DMS53 treated with DMSO at 0.1 percent for 48 hours (cell line): ENCODE results near the gene SPSB4.
A peak's percentile ranks its signal among the peaks of the same experiment; 100 is the strongest.

Source experiments
- DNase-seq: peaks from one replicate; lab custom pipeline; 2025; ENCODE audit not compliant: unreplicated experiment; lab: John Stamatoyannopoulos, UW

SPSB4 gene

DNA sequence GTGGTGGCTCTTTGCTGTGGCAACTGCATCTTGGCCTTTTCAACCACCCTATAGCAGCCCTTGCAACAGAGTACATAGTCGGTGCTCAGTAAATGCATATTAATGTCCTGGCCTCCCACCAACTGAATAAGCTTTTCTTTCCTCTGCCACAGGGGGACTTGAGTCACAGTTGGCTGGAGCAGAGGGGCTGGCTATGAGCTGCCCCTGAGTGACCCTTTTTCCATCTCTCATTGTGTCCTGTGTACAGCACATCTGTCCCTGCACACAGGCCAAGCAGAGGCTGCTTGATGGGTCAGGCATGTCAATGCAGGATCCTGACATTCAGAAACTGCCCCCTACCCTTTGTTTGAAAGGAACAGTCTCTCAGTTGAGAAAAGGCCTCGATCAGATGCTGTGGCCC lies 22.4 kb downstream of the SPSB4 start:
- no peak for DNase-seq

DNA sequence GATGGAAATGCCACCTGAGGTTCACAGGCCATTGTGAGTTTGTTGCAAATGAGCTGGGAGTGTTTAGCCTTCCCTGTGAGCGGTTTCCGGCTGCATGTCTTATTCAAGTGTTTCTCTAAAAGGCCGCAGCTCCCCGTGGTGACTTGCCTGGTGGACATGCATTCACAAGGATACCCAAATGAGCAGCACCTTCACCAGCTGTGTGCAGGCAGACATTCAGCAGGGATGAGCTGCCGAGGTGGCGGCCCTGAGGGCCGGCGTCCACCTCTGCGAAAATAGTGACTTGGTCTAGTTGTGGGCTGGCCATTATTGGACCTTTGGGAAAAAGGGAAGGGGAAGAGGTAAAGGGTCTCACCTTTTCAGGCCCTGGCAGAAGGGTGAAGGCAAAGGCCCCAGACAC lies 23.4 kb downstream of the SPSB4 start:
- DNase-seq = no peak

DNA sequence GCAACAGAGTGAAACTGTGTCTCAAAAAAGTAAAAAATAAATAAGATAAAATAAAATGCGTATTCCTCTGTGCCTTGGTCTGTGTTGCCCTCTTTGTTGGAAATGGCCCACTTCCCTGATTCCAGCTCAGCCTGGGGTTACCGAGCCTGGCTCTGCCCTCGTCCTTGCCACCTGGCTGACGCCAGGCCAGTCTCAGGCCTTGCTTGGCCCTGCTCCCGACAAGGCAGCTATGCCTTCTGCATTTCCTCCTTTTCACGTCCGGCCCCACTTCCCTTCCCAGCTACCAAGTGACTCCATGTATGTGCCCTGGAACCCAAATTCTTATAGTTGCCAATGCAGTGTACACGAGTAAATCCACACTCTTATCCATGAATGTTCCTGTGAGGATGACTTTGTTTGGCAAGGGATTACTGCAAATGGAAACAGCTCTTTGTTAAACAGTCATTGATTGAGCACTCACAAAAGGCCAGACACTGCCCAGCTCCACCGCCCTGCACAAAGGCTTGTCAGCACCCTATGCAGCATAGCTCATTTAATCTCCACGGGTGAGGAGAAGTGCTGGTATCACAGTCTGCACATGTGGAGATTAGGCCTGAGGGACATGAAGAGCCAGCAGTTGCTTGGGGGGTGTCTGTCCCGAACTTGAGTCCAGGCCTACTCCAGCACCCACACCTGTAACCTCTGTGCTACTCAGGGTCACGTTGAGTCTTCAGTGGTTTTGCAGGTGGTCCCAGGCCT lies 25.1 kb downstream of the SPSB4 start:
- peak; percentile 25 for DNase-seq

DNA sequence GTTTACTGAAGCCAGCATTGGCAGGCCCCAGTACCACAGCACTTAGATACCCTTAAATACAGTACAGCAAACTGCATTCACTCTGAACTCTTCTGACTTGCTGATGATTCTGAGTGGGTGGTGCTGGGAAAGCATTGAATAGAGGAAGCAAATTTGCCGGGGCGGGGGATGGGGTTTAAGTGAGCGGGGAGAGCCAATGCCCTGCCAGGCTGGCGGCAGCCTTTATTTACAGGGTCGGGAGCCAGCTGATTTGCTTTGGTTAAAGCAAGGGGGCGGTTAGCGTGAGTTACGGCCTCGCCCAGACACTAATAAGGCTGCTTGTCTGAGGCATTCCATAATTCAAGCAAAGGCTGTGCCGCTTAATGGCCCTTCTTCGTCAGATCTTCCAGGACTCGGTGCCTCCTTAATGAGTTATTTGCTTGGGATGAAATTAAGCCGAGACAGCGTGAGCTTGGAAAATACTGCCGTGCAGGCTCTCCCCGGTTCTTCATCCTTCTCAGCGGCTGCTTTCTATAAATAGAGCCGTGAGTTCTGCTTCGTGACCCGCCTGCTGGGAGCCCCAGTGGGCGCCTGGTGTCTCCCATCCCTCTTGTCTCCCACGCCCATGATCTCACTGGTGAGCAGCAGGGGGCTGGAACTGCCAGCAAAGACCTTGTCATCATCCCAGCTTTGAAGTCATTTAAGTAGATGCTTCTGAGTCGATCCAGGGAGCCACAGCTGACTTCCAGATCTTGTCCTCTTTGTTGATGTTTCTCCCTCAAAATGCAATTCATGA lies 25.8 kb downstream of the SPSB4 start:
- no peak for DNase-seq

DNA sequence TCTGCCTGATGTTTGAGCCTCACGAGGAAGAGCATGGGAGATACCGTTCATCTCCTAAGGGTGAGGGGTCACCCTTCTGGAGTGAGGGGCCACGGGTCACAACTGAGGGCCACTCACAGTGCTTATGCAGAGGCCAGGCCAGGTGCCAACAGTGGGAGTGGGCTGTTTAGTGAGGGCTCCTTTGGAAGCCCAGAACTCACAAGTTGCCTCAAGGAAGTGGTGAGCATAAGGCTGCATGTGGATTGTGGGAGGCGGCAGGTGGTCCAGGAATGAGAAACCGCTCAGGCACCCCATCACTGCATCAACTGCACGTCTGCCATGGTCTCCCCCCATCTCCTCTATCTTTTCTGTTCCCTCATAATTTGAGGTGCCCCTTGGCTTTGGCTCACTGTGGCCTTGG lies 26.5 kb downstream of the SPSB4 start:
- no peak for DNase-seq

DNA sequence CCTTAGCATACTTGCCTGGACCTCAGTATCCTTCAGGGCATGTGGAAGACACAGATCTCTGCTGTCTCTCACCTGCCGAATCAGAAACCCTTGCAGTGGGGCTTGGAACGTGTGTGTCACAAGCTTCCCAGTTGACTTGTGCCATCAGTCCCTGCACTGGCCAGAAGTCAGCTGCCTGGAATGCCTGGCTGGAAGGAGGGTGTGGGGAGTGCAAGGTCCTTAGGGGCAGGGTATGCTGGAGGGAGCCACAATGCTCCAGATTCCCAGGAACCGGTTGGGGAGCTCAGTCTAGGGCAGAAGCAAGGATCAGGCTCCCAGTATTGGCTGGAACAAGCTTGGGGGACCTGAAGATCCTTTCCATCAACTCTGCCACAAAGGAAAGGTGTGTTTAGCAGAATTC lies 27.1 kb downstream of the SPSB4 start:
- DNase-seq = no peak

DNA sequence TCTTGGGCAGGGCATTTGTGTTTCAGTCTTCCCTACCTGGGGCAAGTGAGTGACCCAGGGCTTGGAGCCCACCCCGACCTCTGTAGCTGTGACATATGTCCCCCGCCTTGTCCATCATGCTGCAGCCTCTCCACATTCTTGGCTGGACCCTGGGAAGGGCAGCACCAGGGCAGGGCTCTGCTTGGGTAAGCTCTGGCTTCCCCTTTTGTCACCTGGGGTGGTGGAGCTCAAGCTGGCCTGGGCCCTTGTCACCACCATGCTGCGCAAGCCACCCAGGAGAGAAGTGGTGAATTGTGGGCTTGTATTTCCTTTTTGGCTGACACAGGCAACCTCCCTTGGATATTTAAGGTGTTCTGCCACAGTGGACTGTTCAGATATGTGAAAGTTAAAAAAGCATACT lies 29.3 kb downstream of the SPSB4 start:
- no peak for DNase-seq

DNA sequence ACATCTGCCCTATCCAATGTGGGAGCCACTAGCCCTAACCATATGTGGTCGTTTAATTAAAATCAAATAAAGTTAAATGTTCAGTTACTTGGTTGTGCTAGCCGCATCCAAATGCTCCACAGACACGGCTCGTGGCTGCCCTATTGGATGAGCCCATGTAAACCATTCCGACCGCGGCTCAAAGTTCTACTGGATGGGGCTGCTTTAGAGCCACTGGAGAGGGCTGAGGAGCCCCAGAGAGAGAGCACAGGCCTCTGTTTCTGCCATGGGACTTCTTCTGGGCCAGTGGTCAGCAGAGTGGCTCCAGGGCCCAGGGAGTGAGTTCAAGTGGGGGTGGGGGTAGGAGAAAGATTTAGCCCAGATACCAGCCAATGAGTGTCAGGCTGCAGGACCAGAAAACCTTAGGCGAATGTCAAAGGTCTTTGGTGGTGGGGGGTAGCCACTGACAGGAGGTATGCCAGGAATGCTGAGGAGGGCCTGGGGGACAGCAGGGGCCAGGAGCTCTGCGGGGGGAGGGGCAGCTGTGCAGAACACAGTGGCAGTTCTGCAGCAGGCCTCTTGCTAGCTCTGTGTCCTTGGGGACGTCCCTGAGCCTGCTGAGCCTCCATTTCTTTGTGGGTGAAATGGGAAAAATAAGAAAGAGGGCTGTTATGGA lies 30.1 kb downstream of the SPSB4 start:
- no peak for DNase-seq

DNA sequence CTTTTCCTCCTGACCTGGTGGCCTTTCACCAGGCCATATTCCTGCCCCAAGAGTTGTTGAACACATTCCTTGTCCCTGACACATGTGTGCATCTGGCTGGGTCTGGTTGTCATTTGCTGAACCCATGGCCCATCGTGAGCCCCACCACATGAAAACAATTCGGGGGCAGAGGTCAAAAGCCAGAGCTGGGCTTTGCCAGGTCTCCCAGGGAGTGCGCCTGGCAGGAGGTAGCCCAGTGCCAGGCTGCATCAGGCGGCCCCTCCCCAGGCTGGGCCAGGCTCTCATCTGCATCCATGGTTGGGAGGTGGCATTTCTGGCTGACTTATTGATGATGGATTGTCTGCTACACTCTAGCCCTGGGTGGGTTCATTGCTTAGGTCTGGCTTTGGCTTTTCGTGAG lies 30.9 kb downstream of the SPSB4 start:
- DNase-seq = no peak

DNA sequence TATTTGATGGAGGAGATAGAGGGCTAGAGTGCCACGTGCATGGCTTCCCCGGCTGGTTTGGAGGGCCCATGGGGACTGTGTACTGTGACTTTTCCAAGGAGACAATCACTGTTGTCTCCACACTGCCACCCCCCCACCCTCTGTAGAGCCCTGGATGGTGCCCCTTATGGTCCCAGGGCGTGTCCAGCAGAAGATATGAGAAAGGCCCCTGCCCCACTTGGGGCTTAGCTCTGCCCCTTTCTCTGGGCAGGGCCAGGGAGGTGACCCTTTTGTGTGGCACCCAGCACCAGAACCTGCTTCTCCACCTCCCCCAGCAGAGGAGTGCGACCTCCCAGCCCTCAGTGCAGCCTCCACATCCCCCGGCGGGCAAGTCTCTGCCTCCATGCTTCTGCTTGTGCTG lies 32.1 kb downstream of the SPSB4 start:
- DNase-seq = no peak

DNA sequence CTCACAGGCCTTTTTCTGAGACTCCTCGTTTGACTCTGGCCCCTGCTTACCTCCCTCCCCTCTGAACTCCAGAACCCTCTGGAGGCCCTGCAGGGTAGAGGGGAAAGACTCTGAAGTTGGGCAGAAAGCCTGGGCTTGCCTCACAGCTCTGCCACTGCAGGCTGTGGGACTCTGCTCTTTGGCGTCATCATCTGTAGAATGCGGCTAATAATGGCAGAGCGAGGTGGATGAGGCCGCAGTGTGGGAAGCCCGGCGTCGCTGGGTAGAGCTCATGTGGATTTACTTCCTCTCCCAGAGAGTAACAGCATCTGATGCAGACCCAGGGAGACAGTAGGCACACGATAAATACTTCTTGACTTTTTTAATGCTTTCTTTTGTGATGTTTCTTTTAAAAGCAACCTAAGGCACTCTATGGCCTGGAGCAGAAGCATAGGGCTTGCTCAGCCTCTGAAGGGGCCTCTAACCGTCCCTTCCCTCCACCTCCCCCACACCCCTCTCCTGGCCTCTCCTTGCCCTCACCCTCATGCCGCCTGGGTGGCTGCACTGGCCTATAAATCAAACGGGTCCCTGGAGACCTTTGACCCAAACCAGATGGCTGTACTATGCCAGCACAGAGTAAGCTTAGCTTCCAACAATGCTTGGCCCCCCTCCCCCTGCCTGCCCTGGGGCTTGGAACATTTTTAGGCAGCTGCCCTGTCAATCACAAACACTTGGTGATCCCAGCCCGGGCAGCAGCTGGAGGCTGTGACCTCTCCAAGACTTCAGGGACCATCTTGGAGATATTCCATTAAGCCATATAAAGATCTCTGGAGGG lies 32.9 kb downstream of the SPSB4 start:
- no peak for DNase-seq

DNA sequence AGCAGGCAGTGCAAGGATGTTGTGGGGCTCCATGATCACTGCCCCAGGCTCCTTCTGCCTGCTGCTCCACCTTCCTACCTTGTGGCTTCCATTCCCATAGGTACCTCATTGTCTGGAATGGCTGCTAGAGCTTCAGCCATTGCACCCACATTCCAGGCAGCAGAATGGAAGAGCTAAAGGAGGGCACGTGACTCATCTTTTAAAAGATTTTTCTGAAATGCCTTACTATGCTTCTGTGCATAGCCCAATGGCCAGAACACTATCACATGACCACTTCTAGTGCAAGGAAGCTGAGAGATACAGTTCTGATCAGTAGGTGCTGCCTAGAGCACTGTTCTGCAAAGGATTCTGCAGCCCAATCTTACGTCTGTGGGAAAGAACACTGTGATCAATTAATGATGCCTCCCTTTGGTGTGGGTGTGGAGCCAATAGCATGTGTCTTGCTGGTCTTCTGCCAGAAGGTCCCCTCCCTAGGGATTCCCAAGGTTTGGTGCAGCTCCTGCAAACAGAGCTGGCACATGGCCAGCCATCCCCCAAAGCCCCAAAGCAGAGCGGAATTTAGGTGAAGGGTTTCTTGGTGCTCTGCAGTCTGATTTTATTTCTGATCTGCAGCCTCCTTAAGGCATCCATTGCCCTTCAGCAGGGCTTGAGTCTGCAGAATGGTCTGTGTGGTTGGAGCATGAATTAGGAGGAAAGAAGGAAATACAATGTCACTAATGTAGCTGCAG lies 34.4 kb downstream of the SPSB4 start:
- no peak for DNase-seq

DNA sequence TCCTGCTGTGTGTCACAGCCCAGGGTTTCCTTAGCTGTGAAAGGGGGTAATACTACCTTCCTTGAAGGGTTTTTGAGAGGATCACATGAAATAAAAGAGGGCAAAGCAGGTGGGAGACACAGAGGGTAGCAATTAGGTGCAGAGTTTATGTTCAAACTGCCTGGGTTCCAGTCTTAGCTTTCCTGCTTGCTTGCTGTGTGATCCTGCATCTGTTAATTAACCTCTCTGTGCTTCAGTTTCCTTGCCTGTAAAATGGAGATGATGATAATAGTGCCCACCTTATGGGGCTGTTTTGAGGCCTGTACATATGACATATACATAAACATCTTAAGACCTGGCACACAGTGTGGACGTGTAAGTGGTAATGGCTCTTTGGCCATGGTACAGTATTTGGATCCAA lies 35.0 kb downstream of the SPSB4 start:
- no peak for DNase-seq

DNA sequence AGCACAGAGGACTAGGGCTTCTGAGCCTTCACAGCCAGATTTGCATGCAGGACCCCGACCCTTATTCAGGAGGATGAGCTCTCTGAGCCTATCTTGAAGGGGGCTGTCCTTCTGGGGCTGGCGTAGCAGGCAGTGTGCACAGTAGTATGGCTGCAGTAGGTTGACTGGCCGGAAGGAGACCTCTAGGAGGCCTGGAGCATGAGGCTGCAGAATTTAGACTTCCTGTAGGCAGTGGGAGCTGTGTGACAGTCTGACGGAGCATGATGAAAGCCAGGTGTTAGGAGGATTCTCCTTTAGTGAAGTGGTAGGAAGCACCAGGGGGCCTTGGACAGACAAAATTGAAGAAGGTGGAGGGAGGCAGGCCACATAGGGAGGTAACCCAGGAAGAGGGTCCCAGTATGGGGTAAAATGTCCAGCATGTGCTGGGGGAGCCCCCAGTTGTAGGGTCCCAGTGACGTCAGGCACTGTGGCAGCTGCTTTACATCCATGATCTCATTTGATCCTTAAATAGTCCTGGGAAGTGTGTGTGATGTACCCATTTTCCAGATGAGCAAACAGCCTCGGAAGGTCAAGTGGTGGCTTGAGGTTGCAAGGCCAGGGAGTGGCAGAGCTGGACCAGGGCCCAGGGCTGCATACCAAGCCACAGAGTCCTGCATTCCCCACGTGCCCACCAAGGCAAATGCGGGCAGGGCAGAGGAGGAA lies 36.1 kb downstream of the SPSB4 start:
- DNase-seq = no peak

DNA sequence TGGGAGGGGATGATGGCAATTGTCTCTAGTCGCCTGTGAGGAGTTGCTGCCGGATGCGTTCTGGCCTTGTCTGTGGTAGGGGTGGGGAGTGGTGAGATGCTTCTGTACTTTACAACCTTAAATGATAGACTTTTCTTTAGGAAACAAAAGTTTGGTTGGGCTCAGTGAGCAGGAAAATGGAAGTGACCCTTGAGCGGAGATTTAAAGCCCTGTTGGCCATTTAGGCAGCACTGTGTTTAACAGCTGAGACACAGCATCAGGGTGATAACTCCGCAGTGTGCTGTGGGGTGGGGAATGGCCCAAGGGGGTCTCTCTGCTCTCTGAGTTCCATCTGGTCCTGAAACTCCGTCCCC lies 36.6 kb downstream of the SPSB4 start:
- no peak for DNase-seq

DNA sequence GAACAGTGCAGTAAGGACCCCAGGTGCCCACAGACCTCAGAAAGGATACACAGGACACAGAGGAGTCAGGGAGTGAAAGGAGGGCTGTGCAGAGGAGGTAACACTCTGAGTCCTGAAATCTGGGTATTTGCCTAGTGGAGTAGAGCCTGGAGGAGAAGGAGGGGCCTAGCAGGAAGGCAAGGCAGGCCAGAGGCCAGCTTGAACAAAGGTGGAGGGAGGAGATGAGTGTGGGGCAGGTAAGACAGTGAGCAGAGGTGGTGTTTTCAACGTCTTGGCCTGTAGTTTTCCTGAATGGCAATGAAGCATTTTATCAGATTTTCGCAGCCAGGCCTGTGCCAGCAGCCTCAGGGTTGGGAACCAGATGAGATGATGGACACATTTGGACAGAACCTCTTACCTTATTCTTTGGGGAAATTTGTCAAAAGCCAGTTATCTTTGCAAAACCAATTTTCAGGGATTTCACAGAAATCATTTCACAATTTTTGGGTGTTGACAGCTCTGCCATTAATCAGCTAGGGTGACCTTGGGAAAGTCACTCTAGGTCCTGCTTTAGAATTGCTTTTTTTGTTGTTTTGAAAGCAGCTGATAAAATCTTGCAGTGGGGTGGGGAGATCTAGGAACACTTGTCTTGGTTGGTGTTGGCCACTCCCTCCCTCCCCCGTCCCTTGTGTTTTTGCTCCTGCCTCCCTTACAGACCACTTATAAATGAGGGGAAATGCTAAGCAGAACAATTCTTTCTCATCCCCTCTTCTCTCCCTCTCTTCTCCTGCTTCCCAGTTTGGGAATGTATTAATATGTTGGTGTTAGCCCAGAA lies 38.4 kb downstream of the SPSB4 start:
- no peak for DNase-seq

DNA sequence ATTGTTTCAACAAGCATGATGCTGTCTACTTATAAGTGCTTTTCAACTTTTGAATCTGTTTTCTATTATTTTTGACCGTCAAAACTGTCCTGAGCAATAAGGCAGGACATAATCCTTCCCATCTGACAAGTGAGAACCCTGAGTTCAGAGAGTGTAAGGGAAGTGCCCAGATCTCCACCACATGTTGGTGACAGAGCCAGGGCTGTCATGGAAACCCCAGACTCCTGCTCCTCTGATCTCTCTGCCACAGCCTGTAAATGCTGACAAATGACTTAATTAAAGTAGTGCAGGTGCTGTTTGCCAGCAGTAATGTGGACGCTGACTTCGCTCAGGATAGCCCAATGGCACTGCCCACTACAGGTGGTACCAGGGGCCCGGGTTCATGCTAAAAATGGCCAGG lies 40.3 kb downstream of the SPSB4 start:
- DNase-seq = no peak

DNA sequence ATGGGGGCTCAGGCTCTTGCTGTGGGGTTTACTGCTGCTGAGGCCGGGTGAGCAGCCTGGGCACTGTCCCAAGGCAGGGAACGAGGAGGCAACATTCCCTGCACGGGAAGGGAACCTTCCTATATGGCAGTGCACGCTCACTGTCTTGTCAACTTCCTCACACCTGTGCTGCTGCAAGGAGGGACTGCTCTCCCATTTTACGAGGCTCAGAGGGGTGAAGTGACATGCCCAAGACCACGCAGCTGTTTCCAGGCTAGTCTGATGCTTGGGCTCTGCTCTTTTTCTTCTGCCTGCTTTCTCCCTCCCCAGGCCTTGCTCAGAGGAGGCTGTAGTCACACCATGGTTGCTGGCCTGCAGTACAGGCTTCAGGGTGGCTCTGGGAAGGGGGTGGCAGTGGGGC lies 41.5 kb downstream of the SPSB4 start:
- no peak for DNase-seq

DNA sequence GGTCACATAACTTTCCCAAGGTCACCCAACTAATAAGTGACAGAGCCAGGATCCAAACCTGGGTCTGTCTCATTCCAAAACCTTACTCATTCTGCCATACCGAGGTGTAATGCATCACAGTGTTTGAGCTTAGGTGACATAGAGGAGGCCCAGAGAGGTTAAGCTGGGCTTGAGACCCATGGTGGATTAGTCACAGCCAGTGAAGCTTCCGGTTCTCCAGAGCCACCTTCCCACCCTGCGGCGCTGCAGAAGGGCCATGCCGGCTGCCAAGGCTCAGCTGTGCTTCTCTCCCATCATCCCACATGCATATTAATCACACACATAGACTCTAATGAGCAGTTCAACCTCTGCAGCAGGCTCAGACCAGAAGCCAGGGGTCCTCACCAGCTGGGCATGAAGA lies 42.2 kb downstream of the SPSB4 start:
- no peak for DNase-seq
